ENCODE results near the gene ZNF521. TPM values are rescaled to one million over a fixed set of nuclear protein-coding genes. Genes with fewer than 3 reads are reported as not detected.

The ZNF521 gene
- total RNA-seq, 1 donor from 2014 or later = 57.1 TPM

DNA sequence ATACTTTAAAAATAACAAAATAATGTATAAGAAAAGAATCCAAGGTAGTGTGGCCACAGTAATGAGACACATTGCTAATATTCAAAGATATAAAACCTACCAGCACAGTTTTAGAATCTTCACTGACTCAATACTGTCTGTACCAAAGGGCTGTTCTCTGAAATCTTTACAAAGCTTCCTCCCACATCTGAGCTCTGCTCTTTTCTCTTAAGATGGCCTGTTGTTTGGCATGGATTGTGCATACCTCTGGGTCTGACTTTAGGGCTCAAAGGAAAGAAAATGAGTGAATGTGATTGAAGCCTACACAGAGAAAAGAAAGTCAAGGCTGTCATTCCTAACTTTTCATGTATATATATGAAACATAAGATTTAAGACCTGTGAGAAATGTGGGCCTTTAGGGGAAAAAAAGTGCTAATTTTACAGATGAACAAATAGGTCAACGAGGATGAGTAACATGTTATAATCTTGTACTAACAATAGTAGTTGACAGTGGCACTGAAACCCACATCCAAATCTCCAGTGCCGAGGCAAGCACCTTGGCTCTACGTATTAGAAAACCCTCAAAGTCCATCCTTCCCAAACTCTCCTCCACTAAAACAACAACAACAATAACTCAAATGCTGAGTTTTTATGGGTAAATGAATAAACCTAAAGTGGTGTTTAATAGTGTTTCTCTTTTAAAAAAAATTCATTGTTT lies 114.2 kb downstream of the ZNF521 start:
- no peak for DNase-seq (ENCODE audit: low spot score)
- intact Hi-C loops (cut with DNase I) = no loop called here
- ATAC-seq = no peak

DNA sequence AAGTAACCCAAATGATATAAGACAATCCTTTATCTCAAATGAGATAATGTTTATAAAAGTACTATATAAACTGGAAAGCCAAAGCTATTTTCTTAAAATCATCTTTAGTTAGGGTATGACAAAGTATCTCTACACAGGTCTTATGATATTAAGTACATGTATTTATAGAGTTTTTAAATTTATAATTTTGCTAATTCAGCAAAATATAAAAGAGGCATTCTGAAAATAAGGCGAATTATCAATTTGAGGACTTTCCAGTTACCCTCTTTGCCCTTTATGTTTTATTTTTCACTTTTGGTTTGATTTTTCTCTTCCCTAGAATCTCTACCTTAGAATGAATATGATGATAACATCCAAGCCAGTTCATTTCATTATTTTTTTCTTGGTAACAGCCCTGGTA lies 115.2 kb downstream of the ZNF521 start:
- intact Hi-C loops (cut with DNase I) = no loop called here
- DNase-seq (ENCODE audit: low spot score) (no peak), ATAC-seq (no peak)

DNA sequence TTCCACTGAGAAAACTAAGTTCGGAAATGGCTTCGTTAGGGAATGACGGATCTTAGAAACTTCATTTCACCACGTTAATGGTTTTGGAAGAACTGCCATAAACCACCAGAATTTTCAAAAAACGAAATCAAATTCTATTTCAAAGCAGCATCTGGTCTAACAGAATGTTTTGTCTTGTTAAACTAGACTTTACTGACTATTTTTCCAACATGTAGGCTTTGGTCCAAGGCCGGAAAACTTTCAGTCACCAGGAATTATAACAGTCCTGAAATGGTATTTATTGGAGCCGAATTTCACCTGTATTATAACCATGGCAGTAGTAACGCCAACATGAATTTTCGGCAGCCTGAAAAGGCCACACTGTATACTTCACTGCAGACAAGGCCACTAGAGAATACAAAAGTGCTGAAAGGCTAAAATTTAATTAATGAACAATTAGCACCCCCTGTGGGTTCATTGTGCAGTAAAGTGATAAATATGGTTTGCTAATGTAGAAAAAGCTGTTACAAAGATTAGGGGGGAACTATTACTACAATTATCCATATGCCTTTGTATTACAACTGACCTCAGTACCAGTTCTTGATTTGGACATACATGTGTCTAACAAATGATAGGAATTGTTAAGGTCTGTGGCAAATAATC lies 116.4 kb downstream of the ZNF521 start:
- DNase-seq (ENCODE audit: low spot score) = no peak
- ATAC-seq = no peak
- intact Hi-C loops (cut with DNase I) = no loop called here

DNA sequence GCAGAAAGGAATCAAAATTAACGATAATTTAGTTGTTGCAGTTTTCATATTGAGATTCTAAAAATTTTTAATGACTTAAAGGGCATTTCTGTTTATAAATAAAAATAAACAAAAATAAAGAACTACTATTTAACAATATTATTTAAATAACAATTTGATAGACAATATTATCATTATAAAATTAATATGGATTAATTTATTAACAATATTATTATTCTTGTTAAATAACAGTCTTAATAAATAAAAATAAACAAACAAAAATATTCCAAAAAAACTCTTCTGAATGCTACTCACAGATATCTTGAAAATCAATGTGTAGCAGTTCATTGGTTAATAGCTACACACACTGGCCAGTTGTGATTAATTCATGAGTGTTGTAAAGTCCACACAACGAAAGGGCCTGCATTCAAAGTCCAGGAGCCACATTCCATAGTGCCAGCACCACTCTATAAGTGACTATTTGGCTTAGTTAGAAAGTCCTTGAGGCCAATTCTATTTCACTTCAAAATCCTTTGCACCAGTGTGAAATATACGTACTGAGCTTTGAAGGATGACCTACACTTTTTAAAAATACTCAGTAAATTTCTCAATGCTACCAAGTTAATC lies 117.1 kb downstream of the ZNF521 start:
- DNase-seq (ENCODE audit: low spot score) (no peak), ATAC-seq (no peak)
- intact Hi-C loops (cut with DNase I) = no loop called here

DNA sequence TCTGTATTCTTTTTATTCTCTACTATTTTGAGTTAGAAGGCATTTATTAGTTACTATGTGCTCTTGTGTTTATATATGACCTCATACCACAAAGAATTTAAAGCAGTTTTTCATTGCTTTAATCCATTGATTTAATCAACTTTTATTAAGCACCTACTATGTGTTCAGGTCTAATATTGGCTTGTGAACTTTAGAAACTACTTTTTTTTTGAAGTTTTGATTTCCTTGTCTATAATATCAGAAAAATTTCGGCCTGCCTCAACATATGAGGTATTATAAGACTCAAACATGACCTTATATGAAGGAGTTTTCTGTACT lies 117.7 kb downstream of the ZNF521 start:
- intact Hi-C loops (cut with DNase I) = no loop called here
- DNase-seq (ENCODE audit: low spot score) (no peak), ATAC-seq (no peak)

DNA sequence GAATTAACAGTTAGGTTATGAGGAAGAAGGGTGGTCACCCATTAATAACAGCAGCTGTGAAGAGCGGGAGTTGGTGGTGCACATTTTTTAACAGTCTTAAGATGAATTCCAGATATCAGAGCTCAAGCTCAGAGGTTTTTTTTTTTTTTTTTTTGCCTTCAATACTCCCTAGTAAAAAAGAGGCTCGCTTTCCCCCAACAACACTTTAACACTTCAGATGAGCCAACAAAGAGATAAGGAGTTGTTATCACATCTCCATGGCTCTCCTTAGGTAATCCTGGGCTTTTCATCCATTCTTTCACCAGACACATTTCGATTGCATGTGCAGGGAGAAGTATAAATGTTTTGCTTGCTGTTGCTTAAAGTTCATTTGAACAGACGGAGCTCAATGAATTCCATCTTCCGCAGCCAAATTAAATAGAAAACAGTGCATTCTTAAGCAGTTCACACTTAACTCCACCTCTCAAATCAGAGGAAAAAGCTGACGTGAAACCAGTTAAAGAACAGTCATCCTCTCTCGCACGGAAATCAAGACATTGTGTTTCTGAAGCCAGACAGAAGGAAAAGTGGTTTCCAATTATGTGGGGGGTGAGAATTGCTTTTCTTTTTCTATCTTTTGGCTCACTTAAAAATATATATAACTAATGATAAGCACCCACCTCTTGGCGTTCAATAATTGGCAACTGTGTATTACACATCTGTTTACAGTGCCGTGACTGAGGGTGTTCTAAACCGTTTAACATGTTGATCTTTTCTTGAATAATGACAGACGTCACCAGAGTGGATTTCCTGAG lies 118.2 kb downstream of the ZNF521 start:
- intact Hi-C loops (cut with DNase I) = no loop called here
- peak; percentile 57 for ATAC-seq

DNA sequence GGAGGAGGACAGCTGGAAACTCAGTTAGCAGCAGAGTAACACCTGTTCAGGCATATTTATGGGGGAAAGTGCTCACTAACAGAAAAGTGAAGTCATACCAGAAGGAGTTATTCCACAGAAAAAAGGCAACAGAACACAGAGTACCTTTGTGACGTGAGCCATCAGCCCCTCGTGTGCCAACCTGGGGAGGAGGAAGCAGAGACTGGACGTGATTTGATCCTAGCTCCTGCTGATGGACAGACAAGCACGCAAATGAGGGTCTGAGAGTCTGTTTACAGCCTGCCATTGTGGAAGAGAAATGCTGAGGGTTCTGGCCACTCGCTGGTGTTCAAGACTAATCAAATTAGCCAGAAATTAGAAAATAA lies 120.7 kb downstream of the ZNF521 start:
- intact Hi-C loops (cut with DNase I) = no loop called here
- no peak for DNase-seq (ENCODE audit: low spot score)
- ATAC-seq = peak; percentile 41

More for the DNA sequence above, 118.2 kb downstream of the ZNF521 start:
- no peak for DNase-seq (ENCODE audit: low spot score)

DNA sequence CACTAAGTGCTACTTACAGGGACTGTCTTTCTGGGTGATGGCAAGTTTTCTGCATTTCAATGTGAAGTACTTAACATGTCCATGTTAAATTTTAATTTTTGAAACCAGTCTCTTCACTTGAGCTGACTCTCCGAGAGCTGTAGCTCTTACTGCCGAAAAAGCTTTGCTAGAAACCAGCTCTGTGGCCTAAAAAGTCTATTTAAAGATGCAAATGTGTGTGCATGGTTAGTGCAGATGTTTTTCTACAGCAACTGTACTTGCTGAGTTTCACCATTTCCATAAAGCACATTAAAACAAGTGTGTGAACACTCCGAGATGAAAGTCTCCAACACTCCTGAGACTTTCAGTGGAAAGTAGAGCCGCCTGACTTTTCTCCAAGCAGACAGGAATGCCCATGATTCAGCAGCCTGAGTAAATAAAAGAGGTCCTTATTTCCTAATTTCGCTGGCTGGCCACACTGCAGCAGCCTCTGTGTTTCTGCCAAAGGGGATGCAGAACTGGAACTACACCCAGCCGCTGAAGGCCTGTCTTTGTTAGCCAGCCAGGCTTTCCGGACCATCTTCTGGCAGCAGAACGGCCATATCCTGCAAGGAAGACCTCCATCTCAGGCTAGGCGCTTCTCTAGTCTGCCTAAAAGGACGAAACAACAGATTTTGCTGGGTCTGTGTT lies 121.2 kb downstream of the ZNF521 start:
- intact Hi-C loops (cut with DNase I) = no loop called here
- ATAC-seq (peak; percentile 96), DNase-seq (ENCODE audit: low spot score) (peak; percentile 82)

DNA sequence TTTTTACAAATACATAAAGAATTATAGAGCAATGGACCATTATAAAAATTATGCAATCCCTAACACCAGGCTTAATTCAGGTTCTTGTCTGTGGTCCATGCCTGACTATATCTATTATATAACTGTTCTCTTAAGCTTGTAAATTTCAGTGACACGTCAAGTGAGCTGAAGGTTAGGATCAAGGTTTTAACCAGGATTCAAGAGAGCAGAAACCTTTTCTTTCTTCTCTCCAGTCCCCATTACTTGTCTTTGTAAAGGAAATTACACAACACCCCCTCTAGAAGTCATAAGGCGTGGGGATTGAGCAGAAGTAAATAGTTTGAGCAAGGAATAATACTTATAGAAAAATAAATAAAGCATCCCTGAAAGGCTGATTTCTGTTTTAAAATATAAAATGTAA lies 122.0 kb downstream of the ZNF521 start:
- no peak for ATAC-seq
- intact Hi-C loops (cut with DNase I) = no loop called here
- DNase-seq (ENCODE audit: low spot score) = no peak

DNA sequence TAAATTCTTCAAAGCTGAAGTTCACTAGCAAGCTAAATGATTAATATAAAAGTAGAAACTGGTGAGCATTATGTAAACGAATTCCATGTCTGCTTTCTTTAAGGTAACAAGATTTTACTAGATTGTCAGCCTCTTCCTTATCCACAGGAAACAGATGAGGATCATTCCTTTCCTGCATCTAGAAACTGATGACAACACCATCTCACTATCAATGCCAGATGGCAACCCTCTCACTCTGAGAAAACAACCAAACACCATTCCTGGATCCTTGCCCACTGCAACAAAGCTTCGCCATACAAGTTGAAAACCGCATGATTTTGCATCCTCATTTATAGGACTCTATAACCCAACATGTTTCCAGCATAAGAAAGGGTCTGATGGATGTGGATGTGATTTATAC lies 122.9 kb downstream of the ZNF521 start:
- DNase-seq (ENCODE audit: low spot score) (no peak), ATAC-seq (no peak)
- intact Hi-C loops (cut with DNase I) = no loop called here

DNA sequence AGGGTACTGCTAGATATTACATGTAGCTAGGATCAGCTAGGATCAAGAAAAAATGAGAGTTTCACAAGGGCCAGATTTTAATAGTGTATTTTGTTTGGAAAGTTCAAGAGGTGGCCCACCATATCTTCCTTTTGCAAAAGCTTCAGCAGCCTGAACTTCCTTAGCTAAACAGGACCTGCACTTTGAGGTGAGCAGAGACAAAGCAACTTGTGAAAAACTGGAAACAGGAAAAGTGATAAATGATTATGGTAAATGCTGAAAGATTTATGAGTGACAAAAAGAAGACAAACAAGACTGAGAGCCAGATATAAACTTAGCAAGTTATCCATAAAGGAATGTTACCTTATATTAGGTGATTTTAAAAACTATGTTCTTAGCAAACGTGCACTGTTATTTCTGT lies 123.6 kb downstream of the ZNF521 start:
- DNase-seq (ENCODE audit: low spot score) = no peak
- ATAC-seq = no peak
- intact Hi-C loops (cut with DNase I) = no loop called here

DNA sequence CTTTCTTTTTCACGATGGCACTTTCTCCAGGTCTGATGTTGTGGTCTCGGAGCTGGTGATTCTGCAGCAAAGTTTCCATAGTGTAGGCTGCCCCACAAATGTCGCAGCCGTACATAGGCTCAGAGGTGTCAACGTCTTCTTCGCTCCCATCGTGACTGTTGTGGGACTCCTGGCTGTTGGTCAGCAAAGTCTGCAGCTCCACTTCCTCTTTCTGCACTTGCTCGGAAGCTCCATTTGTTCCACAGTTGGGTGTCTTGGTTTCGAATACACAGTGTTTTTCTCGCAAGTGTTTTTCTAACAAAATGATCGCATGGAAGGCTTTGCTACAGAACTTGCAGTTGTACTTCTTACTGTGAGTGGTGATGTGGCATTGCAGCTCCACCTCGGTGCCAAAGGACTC lies 126.8 kb downstream of the ZNF521 start:
- no peak for DNase-seq (ENCODE audit: low spot score)
- ATAC-seq = no peak
- intact Hi-C loops (cut with DNase I) = no loop called here

DNA sequence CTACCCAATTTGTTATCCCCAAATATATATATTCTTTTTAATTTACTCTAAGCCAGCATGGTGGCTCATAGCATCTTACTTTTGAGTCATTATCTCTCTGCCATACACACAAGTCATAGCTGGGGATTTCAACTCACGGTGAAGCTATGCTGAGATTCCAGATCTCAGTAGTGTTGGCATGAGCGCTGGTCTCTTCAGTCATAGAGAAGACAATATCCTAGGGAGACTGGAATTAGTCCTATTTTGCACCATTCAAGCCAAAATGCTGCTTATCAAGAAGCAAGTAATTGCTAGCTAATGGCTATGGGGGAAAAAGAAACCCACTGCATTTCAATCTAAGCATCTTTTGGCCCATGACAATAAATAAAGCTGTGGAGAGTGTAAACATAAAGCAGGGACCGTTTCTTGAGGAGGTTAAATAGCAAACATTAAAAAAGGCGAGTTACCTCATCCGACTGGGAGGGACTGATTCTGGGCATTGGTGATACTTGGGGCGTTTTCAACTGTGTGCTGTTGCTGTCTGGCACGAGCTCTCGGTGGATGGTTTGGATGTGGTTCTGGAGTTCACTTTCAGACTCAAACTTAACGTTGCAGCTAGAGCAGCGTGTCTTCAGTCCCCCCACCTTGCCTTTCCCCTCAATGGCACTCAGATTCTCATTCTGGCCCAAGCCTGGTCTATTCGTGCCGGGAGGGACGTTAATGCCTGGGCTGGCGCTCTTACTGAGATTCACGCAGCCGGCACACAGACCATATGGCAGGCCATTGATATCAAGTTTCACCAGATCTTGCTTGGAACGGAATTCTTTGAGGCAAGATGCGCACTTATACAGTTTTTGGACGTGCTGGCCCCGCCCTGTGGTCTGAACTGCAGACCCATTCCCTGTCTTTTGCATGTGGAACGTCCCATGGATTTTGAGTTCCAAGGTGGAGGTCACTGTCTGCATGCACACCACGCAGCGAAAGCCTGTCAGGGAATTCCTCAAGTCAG lies 127.8 kb downstream of the ZNF521 start:
- no peak for DNase-seq (ENCODE audit: low spot score)
- intact Hi-C loops (cut with DNase I) = no loop called here
- peak; percentile 69 for ATAC-seq

DNA sequence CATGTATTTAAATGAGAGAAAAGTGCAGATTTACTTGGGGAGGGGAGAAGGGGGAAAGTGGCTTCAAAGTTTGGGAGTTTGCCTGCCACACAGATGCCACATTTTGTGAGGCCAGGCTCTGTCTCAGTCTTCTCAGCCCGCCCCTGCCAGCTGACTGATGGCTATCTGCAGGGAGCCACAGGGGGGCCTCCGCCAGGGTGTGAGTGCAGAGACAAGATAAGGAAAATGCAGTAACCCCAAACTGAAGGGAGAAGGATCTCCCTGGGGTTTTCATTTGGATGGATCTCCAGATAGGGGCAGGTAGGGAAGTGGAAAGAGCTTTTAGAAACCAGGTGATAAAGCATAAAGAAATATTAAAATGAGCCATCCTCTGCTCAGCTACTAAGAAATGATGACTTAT lies 128.8 kb downstream of the ZNF521 start:
- intact Hi-C loops (cut with DNase I) = no loop called here
- peak; percentile 35 for ATAC-seq
- no peak for DNase-seq (ENCODE audit: low spot score)

DNA sequence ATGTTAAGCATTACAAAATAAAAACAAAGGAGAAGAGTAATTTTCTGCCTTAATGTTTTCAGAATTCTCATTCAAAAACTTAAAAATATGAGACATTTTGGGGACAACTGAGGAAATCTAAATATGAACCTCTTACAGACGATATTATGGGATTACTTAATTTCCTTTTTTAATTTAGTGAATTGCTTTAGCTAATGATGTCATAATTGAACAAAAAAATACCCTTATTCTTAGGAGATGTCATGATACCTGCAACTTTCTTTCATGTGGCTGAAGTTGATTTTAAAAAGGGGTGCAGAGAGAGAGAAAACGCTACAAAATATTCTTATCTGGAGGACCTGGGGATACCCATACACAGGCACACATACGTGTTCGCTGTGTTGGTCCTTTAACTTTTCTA lies 129.3 kb downstream of the ZNF521 start:
- DNase-seq (ENCODE audit: low spot score) = no peak
- intact Hi-C loops (cut with DNase I) = no loop called here
- ATAC-seq = no peak

DNA sequence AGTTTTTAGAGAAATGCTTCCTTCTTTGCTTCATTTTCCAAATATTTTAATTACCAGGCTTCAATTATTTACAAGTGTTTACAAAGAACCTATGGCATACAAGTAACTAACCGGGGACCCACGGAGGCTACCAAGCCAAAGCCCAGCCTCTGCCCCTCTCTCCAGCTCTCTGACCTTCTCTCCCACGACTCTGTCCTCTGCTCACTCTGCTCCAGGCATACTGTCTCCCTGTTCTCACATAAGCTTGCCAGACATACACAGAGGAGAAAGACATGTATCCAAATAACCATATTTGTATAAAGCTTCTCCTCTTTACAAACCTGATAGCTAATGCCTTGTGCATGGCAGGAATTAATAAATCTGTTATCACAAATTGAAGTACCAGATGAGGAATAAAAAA lies 141.3 kb downstream of the ZNF521 start:
- intact Hi-C loops (cut with DNase I) = no loop called here
- DNase-seq (ENCODE audit: low spot score) (no peak), ATAC-seq (no peak)

DNA sequence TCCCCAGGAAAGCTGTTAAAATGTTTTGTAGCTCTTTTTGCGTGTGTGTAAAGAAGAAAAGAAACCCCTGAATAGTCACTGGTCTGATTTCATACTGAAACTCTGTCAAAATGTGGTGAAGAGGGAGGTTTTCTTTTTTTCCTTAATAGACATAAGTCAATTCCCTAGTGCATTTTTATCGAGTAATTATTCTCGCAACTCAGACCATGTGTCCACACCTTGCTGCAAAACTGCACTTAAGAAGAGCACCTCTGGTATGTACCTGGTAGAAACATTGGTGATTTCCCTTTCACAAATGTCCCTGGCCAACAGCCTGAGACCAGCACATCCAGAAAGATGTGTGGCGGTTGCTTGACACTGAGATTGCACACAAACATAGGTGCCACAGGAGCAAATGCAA lies 159.9 kb downstream of the ZNF521 start:
- ATAC-seq (no peak), DNase-seq (ENCODE audit: low spot score) (no peak)
- intact Hi-C loops (cut with DNase I) = no loop called here

DNA sequence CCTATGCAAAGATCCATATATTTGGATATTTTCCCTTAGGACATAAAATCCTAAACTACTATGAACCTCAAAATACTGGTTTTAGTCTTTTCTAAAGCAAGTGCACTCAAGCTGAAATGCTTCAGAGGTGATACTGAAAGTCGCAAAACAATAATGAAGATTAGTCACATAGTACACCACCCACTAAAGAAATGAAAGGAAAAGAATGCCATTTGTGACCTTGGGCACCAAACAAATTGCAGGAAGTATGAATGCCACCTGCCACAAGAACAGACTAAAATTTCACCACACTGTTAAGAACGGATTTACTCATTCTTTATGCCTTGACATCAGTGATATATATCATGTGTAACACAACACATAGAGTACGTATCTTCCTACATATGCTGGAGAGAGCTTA lies 161.5 kb downstream of the ZNF521 start:
- no peak for DNase-seq (ENCODE audit: low spot score)
- ATAC-seq = no peak
- intact Hi-C loops (cut with DNase I) = no loop called here

Data from sciatic nerve (tissue), 2 donors.